ENCODE results near the gene AP3B1. TPM values are rescaled to one million over a fixed set of nuclear protein-coding genes. Genes with fewer than 3 reads are reported as not detected.

Gene AP3B1
- polyA plus RNA-seq, 1 experiment = 67.0 TPM

DNA sequence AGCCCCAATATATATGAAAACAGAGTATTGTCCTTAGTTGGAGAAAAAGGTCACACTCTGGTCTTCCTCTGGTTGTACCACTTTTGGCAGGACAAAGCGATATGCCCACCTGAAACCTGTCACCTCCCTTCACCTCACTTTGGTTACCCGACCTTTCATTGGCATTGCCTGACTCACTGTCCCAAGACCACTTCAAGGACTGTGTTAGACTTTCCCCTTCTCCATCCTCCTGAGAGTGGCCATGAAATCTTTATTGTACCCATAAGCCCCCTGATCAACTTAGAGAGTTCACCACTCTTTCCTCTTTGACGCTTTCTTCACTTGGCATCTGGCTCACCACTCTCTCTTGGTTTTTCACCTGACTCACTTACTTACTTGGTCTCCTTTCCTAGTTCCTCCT, 32.4 kb upstream of the AP3B1 start:
- Histone ChIP-seq H3K27ac (ENCODE audit: low read depth, low read length) (no peak overlapping the region), H3K27me3 (ENCODE audit: control insufficient read depth, insufficient read depth, low read length) (no peaks in the 10 kb centered on the region), H3K4me3 (ENCODE audit: low read depth, low read length) (no peak overlapping the region), H3K9me3 (ENCODE audit: control insufficient read depth, insufficient read depth, low read length) (no peaks in the 10 kb centered on the region)
- TF ChIP-seq, protein P1, sequence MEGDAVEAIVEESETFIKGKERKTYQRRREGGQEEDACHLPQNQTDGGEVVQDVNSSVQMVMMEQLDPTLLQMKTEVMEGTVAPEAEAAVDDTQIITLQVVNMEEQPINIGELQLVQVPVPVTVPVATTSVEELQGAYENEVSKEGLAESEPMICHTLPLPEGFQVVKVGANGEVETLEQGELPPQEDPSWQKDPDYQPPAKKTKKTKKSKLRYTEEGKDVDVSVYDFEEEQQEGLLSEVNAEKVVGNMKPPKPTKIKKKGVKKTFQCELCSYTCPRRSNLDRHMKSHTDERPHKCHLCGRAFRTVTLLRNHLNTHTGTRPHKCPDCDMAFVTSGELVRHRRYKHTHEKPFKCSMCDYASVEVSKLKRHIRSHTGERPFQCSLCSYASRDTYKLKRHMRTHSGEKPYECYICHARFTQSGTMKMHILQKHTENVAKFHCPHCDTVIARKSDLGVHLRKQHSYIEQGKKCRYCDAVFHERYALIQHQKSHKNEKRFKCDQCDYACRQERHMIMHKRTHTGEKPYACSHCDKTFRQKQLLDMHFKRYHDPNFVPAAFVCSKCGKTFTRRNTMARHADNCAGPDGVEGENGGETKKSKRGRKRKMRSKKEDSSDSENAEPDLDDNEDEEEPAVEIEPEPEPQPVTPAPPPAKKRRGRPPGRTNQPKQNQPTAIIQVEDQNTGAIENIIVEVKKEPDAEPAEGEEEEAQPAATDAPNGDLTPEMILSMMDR (IDR thresholded peaks at IDR 0.05; ENCODE audit: low read depth, low read length) = no peak
- CTCF ChIA-PET = no interaction called here
- POLR2A ChIA-PET = no interaction called here
- DNase-seq (ENCODE audit: low read depth, low spot score) = no peak

- DNase-seq (ENCODE audit: low read depth, low spot score) = no peak
- Histone ChIP-seq H3K27ac (ENCODE audit: low read depth, low read length) (no peak overlapping the region), H3K9me3 (ENCODE audit: control insufficient read depth, insufficient read depth, low read length) (no peaks in the 10 kb centered on the region), H3K4me3 (ENCODE audit: low read depth, low read length) (no peak overlapping the region), H3K27me3 (ENCODE audit: control insufficient read depth, insufficient read depth, low read length) (no peaks in the 10 kb centered on the region)
- POLR2A ChIA-PET = no interaction called here
- TF ChIP-seq, protein P1 (IDR thresholded peaks at IDR 0.05; ENCODE audit: low read depth, low read length) = no peak
- CTCF ChIA-PET = no interaction called here
Observed at GRCh38 chr5:78323241-78323640, 28.7 kb upstream of the AP3B1 start.

GRCh38 chr5:78320401-78320800, 25.9 kb upstream of the AP3B1 start:
- CTCF ChIA-PET = interaction anchor here (0.6 to 2.7 kb wide), 11 partner anchors 9 to 663 kb away, joined by 3 to 12 read pairs (median 3); partner anchors contain the start of gene SCAMP1
- Histone ChIP-seq H3K27me3 (ENCODE audit: control insufficient read depth, insufficient read depth, low read length) (no peaks in the 10 kb centered on the region), H3K4me3 (ENCODE audit: low read depth, low read length) (no peak overlapping the region), H3K27ac (ENCODE audit: low read depth, low read length) (no peak overlapping the region), H3K9me3 (ENCODE audit: control insufficient read depth, insufficient read depth, low read length) (no peaks in the 10 kb centered on the region)
- POLR2A ChIA-PET = no interaction called here
- TF ChIP-seq, protein P1 (IDR thresholded peaks at IDR 0.05; ENCODE audit: low read depth, low read length) = peak; percentile 76
- DNase-seq (ENCODE audit: low read depth, low spot score) = peak; percentile 26

- no peaks in the 10 kb centered on the region for H3K9me3 ChIP-seq (ENCODE audit: control insufficient read depth, insufficient read depth, low read length)
- CTCF ChIA-PET = no interaction called here
- no peak overlapping the region for H3K4me3 ChIP-seq (ENCODE audit: low read depth, low read length)
- H3K27ac ChIP-seq (ENCODE audit: low read depth, low read length) = no peak overlapping the region
- TF ChIP-seq, protein P1 (IDR thresholded peaks at IDR 0.05; ENCODE audit: low read depth, low read length) = no peak
- H3K27me3 ChIP-seq (ENCODE audit: control insufficient read depth, insufficient read depth, low read length) = peaks cover 3% of the 10 kb centered on the region
- DNase-seq (ENCODE audit: low read depth, low spot score) = no peak
- POLR2A ChIA-PET = no interaction called here
Observed at GRCh38 chr5:78318337-78318736, 23.8 kb upstream of the AP3B1 start.

DNA sequence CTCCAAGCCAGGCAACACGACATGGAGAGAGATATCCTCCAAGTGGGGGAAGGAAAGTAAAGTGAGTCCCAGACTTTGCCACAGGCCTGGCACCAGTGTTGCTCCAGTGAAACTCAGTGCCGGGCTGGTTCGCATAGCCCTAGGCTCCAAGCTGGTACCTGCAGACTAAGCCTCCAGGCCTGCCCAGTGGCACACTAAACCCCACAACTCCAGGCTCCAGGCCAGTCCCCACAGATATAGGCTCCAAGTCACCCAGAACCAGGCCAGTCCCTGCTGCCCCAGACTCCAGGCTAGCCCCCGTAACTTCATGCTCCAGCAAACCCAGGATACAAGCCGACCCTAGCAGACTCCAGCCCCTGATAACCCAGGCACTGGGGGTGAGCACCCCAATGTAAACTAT, 23.0 kb upstream of the AP3B1 start:
- TF ChIP-seq, protein P1 (IDR thresholded peaks at IDR 0.05; ENCODE audit: low read depth, low read length) = no peak
- Histone ChIP-seq H3K27me3 (ENCODE audit: control insufficient read depth, insufficient read depth, low read length) (peaks cover 7% of the 10 kb centered on the region), H3K9me3 (ENCODE audit: control insufficient read depth, insufficient read depth, low read length) (no peaks in the 10 kb centered on the region), H3K27ac (ENCODE audit: low read depth, low read length) (no peak overlapping the region), H3K4me3 (ENCODE audit: low read depth, low read length) (no peak overlapping the region)
- ChIA-PET CTCF (no interaction called here), POLR2A (no interaction called here)
- no peak for DNase-seq (ENCODE audit: low read depth, low spot score)

Measured in AG04450 (cell line).